Ishikawa (cell line): ENCODE results near the gene SPDYE6.

Experiments used
- EP300 ChIP-seq: IDR thresholded peaks from 2 replicates; pipeline ENCODE4 v1.6.1; 2012; ENCODE audit warnings: borderline replicate concordance
- RAD21 ChIP-seq: IDR thresholded peaks from 2 replicates; pipeline ENCODE4 v1.6.1; 2012; ENCODE audit warnings: low read depth
- TF ChIP-seq, protein P1 (sequence below): IDR thresholded peaks from 2 replicates; pipeline ENCODE4 v1.6.1; 2012

DNA sequence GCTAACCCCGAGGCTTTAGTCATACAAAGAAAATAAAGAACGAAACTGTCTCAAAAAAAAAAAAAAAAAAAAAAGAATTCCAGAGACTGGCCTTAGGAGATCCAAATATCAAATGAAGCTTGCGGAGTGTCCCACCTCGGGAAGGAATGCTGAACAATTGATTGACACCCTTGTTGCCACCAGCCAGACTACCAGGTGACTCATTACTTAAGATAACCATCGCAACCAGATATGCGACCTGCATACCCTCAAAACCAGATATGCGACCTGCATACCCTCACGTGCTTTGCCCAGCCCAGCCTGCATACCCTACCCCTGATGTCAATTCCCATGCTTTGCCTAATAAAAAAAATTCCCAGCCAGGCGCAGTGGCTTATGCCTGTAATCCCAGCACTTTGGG is 37.2 kb upstream of the SPDYE6 start:
- no peak for TF ChIP-seq RAD21
- TF ChIP-seq EP300, result peak; percentile 60; the same call in 1 of the 2 replicates
- TF ChIP-seq, protein P1, sequence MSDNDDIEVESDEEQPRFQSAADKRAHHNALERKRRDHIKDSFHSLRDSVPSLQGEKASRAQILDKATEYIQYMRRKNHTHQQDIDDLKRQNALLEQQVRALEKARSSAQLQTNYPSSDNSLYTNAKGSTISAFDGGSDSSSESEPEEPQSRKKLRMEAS, result no peak
